B cell (primary cell): ENCODE data around the gene XRCC3. TPM values are rescaled to one million over a fixed set of nuclear protein-coding genes. Genes with fewer than 3 reads are reported as not detected.

ENCODE experiments used
- ATAC-seq: fragments of 200-7000 bp; cut with Tn5 transposase; one replicate; pipeline ENCODE4 v1.10.0; 2021; ENCODE audit warnings: low read depth, mild to moderate bottlenecking, moderate number of reproducible peaks, moderate library complexity
- CTCF ChIA-PET: fragments of 350-600 bp; sonication (Branson Sonifier 250); formaldehyde crosslinking; loops from one replicate; lab custom pipeline; 2021; ENCODE audit warnings: antibody characterized with exemption, inconsistent platforms; lab: Charles Lee
- POLR2A ChIA-PET: fragments of 350-600 bp; sonication (Branson Sonifier 250); formaldehyde crosslinking; loops from one replicate; lab custom pipeline; 2021; ENCODE audit warnings: antibody characterized with exemption; lab: Charles Lee
- DNase-seq: peaks from one replicate; pipeline ENCODE4 v3.0.0; 2013
- H2AFZ ChIP-seq: 2 replicates; pipeline ENCODE4 v1.6.1; 2012; ENCODE audit warnings: mild to moderate bottlenecking, low read depth, low read length; ENCODE audit not compliant: insufficient read depth, poor library complexity, severe bottlenecking
- H3K27ac ChIP-seq, 2 donors: 1 replicate in 1 of 2; 2 replicates in 1 of 2; pipeline ENCODE4 v1.5.1; 2012 to 2013; ENCODE audit warnings: low read length in 2 of 2, mild to moderate bottlenecking in 2 of 2, moderate library complexity in 1 of 2
- H3K27me3 ChIP-seq, 4 experiments: fragments of 200-600 bp in 1 of 4; sonication (generic) in 1 of 4; replicated peaks in 1 of 4; 1 replicate in 2 of 4; 2 replicates in 2 of 4; pipeline versions ENCODE4 v1.6.1 to v1.7.0; 2013 to 2016; ENCODE audit warnings: low read length in 3 of 4, mild to moderate bottlenecking in 2 of 4, mixed read lengths in 1 of 4, moderate library complexity in 1 of 4; ENCODE audit not compliant: insufficient read depth in 4 of 4, control insufficient read depth in 3 of 4; ENCODE audit errors: control extremely low read depth in 1 of 4
- H3K36me3 ChIP-seq, 2 experiments: replicated peaks in 1 of 2; 1 replicate in 1 of 2; 2 replicates in 1 of 2; pipeline versions ENCODE4 v1.6.1 to v1.7.1; 2013; ENCODE audit warnings: low read length in 1 of 2; ENCODE audit not compliant: insufficient read depth in 2 of 2, control insufficient read depth in 1 of 2; ENCODE audit errors: control extremely low read depth in 1 of 2, extremely low read depth in 1 of 2
- H3K4me1 ChIP-seq, 2 donors: fragments of 200-600 bp in 1 of 2; sonication (generic) in 1 of 2; 1 replicate in 1 of 2; 2 replicates in 1 of 2; pipeline versions ENCODE4 v1.5.1 to v1.6.1; 2013 to 2017; ENCODE audit warnings: low read length in 2 of 2; ENCODE audit not compliant: control insufficient read depth in 2 of 2, insufficient read depth in 2 of 2
- H3K4me2 ChIP-seq: replicated peaks from 2 replicates; pipeline ENCODE3; 2012; ENCODE audit warnings: mild to moderate bottlenecking, low read depth, low read length; ENCODE audit not compliant: poor library complexity, severe bottlenecking
- H3K4me3 ChIP-seq, 5 experiments: fragments of 200-600 bp in 1 of 5; sonication (generic) in 1 of 5; 1 replicate in 3 of 5; 2 replicates in 2 of 5; pipeline versions ENCODE4 v1.5.1 to v1.7.0; 2011 to 2016; ENCODE audit warnings: low read length in 4 of 5, mild to moderate bottlenecking in 4 of 5, low read depth in 2 of 5, control low read depth in 1 of 5, moderate library complexity in 1 of 5; ENCODE audit not compliant: insufficient read depth in 1 of 5; ENCODE audit errors: control extremely low read depth in 1 of 5, extremely low read depth in 1 of 5
- H3K79me2 ChIP-seq: fragments of 200-600 bp; sonication (generic); one replicate; pipeline ENCODE4 v1.6.0; 2016; ENCODE audit warnings: low read length; ENCODE audit not compliant: control insufficient read depth, insufficient read depth
- H3K9ac ChIP-seq: fragments of 200-600 bp; sonication (generic); 2 replicates; pipeline ENCODE4 v1.6.1; 2017; ENCODE audit warnings: mild to moderate bottlenecking, low read length, moderate library complexity
- H3K9me3 ChIP-seq, 3 donors: one replicate each; pipeline versions ENCODE4 v1.6.1 to v1.7.1; 2013; ENCODE audit warnings: low read length in 2 of 3; ENCODE audit not compliant: control insufficient read depth in 2 of 3, insufficient read depth in 1 of 3; ENCODE audit errors: control extremely low read depth in 1 of 3
- H4K20me1 ChIP-seq: 2 replicates; pipeline ENCODE4 v1.6.0; 2012; ENCODE audit warnings: mild to moderate bottlenecking, low read length; ENCODE audit not compliant: insufficient read depth, control insufficient read depth, poor library complexity, severe bottlenecking
- H3K27ac Mint-ChIP-seq: one replicate; pipeline ENCODE4 v1.8.0; 2021; ENCODE audit warnings: mixed read lengths
- H3K27me3 Mint-ChIP-seq: one replicate; pipeline ENCODE4 v1.8.0; 2021; ENCODE audit warnings: mixed read lengths
- H3K4me1 Mint-ChIP-seq: one replicate; pipeline ENCODE4 v1.8.0; 2021; ENCODE audit warnings: mixed read lengths
- H3K4me3 Mint-ChIP-seq: one replicate; pipeline ENCODE4 v1.8.0; 2021; ENCODE audit warnings: mixed read lengths
- H3K9me3 Mint-ChIP-seq: one replicate; pipeline ENCODE4 v1.8.0; 2022; ENCODE audit warnings: mixed read lengths; ENCODE audit not compliant: insufficient read depth
- EZH2 ChIP-seq: IDR thresholded peaks from 2 replicates; pipeline ENCODE4 v1.6.1; 2012; ENCODE audit warnings: borderline replicate concordance, low read depth, mild to moderate bottlenecking, moderate library complexity, low read length; ENCODE audit not compliant: insufficient read depth, poor library complexity, severe bottlenecking
- WGBS: methylation state at CpG from one replicate; pipeline ENCODE4 v1.1.5; 2013; ENCODE audit warnings: missing lambda C conversion rate; ENCODE audit not compliant: insufficient coverage; 5-methylcytosine and 5-hydroxymethylcytosine counted together
- intact Hi-C: fragments of 100-400 bp; cut with micrococcal nuclease; formaldehyde crosslinking; loops from one replicate; pipeline ENCODE4 v1.10.0; 2022
- polyA plus RNA-seq: library from polyadenylated mRNA; depleted of rRNA; stranded (reverse); fragments of >200 nt; gene quantifications from 2 replicates; pipeline ENCODE4 v1.2.3, GENCODE V29; 2012
- total RNA-seq, 2 donors: library from RNA; stranded (reverse); fragments of 120-200 nt in 1 of 2; gene quantifications; 1 replicate in 1 of 2; 2 replicates in 1 of 2; pipeline versions ENCODE4 v1.2.3 to v1.2.4, GENCODE V29; 2013 to 2022
- TF ChIP-seq, protein P1 (sequence below): fragments of 200-600 bp; IDR thresholded peaks from one replicate; pipeline ENCODE4 v1.8.0; 2022; ENCODE audit warnings: antibody characterized with exemption, mild to moderate bottlenecking

The XRCC3 gene
- total and polyA plus RNA-seq, 2 donors (not counting 1 experiment from before 2014, with no cell fraction given), result 18.0 to 19.7 TPM

DNA sequence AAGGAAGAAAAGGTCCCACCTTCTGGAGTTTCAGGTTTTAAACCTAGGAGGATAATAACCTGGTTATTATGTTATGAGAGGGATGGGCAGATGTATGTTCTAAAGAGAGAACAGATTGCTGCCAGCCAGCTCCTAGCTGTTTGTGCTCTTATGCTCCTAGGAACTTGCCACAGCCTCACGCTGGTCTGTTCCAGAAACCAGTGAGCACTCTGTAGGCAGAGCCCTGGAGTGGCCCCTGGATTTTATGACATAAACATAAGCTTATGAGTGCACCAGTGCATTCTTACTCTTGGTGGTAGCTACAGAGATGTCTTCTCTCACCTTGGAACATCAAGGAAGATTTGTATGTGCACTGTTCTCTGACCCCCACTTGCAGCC, 58.5 kb downstream of the XRCC3 start:
- no peak overlapping the region for H3K4me3 Mint-ChIP-seq
- no peak overlapping the region for H2AFZ ChIP-seq
- DNase-seq (no peak), ATAC-seq (no peak)
- TF ChIP-seq, protein P1, sequence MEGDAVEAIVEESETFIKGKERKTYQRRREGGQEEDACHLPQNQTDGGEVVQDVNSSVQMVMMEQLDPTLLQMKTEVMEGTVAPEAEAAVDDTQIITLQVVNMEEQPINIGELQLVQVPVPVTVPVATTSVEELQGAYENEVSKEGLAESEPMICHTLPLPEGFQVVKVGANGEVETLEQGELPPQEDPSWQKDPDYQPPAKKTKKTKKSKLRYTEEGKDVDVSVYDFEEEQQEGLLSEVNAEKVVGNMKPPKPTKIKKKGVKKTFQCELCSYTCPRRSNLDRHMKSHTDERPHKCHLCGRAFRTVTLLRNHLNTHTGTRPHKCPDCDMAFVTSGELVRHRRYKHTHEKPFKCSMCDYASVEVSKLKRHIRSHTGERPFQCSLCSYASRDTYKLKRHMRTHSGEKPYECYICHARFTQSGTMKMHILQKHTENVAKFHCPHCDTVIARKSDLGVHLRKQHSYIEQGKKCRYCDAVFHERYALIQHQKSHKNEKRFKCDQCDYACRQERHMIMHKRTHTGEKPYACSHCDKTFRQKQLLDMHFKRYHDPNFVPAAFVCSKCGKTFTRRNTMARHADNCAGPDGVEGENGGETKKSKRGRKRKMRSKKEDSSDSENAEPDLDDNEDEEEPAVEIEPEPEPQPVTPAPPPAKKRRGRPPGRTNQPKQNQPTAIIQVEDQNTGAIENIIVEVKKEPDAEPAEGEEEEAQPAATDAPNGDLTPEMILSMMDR, result no peak
- TF ChIP-seq EZH2, result no peak
- no peak overlapping the region for H3K27ac ChIP-seq
- CTCF ChIA-PET, result interaction anchor here (0.8 kb wide), 1 partner anchor 49 kb away, joined by 3 read pairs; no protein-coding TSS in a partner anchor
- H3K4me3 ChIP-seq, result no peak overlapping the region
- no peaks in the 10 kb centered on the region for H3K9me3 Mint-ChIP-seq
- H3K79me2 ChIP-seq, result peaks cover 52% of the 10 kb centered on the region
- peaks cover 14% of the 10 kb centered on the region for H3K4me1 Mint-ChIP-seq
- H3K36me3 ChIP-seq, result peaks cover 18 to 61% of the 10 kb centered on the region in 2 experiments
- intact Hi-C loops, result no loop called here
- no peak overlapping the region for H3K4me2 ChIP-seq
- POLR2A ChIA-PET, result no interaction called here
- H3K9me3 ChIP-seq, result no peaks in the 10 kb centered on the region
- no peaks in the 10 kb centered on the region for H3K27me3 ChIP-seq
- H3K27me3 Mint-ChIP-seq, result no peaks in the 10 kb centered on the region
- 100% methylated on average over 1 of the region's 1 CpG for WGBS
- H4K20me1 ChIP-seq, result peaks cover 64% of the 10 kb centered on the region
- H3K27ac Mint-ChIP-seq, result no peak overlapping the region
- peaks cover 0 to 8% of the 10 kb centered on the region in 2 donors for H3K4me1 ChIP-seq
- H3K9ac ChIP-seq, result no peak overlapping the region

DNA sequence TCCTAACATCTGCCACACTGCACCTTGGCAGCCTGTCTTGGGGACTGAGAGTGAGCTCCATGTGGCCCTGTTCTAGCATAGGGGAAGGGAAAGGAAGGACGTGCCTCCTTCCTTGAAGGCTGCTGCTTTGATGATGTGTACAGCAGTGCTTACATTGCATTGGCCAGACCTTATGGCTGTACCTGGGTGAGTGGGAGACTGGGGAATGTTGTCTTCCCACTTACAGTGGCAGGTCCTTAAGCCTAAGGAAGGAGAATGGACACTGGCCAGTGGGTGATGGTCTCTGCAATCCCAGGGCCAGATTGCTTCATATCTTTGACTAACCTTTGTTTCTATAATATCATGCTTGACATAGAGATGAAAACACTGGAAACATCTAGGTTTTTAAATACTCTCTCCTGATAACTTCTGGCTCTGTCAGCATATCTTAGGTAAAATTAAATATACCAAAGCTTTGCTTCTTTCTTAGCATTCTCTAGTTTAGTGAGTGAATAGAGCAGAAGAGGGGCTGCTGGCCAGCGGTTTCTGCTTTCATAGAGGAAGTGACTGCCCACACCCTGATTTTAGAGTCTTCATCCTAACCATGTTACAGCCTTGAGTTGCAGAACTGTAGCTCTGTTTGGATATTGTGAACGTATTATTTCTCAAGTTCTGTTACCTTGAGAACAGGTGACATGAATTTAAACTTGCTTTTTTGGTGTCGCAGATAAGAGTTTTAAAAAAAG, 59.1 kb downstream of the XRCC3 start:
- CTCF ChIA-PET, result no interaction called here
- POLR2A ChIA-PET, result no interaction called here
- peaks cover 64% of the 10 kb centered on the region for H4K20me1 ChIP-seq
- Mint-ChIP-seq H3K9me3 (no peaks in the 10 kb centered on the region), H3K27ac (no peak overlapping the region), H3K27me3 (no peaks in the 10 kb centered on the region), H3K4me1 (peaks cover 14% of the 10 kb centered on the region), H3K4me3 (no peak overlapping the region)
- H3K27ac ChIP-seq, result no peak overlapping the region
- H3K36me3 ChIP-seq, result peaks cover 19 to 56% of the 10 kb centered on the region in 2 experiments
- WGBS, result 87% methylated on average over 2 of the region's 4 CpGs
- no peaks in the 10 kb centered on the region for H3K9me3 ChIP-seq
- intact Hi-C loops, result no loop called here
- H3K79me2 ChIP-seq, result peaks cover 55% of the 10 kb centered on the region
- peaks cover 0 to 8% of the 10 kb centered on the region in 2 donors for H3K4me1 ChIP-seq
- H3K27me3 ChIP-seq, result no peaks in the 10 kb centered on the region
- H3K9ac ChIP-seq, result no peak overlapping the region
- DNase-seq (no peak), ATAC-seq (no peak)
- no peak overlapping the region for H2AFZ ChIP-seq
- no peak overlapping the region for H3K4me2 ChIP-seq
- TF ChIP-seq, protein P1, result no peak
- no peak for TF ChIP-seq EZH2
- H3K4me3 ChIP-seq, result no peak overlapping the region
